GM23248 (cell line): ENCODE data around the gene GLT1D1. TPM values are rescaled to one million over a fixed set of nuclear protein-coding genes. Genes with fewer than 3 reads are reported as not detected.

Experiments used
- DNase-seq: peaks from one replicate; pipeline ENCODE4 v3.0.0-alpha.2; 2015
- H2AFZ ChIP-seq: fragments of 200-600 bp; sonication (generic); 2 replicates; pipeline ENCODE4 v1.6.1; 2016; ENCODE audit warnings: antibody characterized with exemption
- H3F3A ChIP-seq: fragments of 200-600 bp; sonication (generic); 2 replicates; pipeline ENCODE4 v1.6.1; 2016; ENCODE audit warnings: mild to moderate bottlenecking, antibody characterized with exemption, mixed run types; ENCODE audit not compliant: insufficient read depth
- H3K27ac ChIP-seq: fragments of 200-600 bp; sonication (generic); 2 replicates; pipeline ENCODE4 v1.5.1; 2016; ENCODE audit warnings: mild to moderate bottlenecking
- H3K27me3 ChIP-seq: fragments of 200-600 bp; sonication (generic); replicated peaks from 2 replicates; pipeline ENCODE4 v1.6.1; 2016; ENCODE audit warnings: mild to moderate bottlenecking; ENCODE audit not compliant: insufficient read depth
- H3K36me3 ChIP-seq: fragments of 200-600 bp; sonication (generic); 2 replicates; pipeline ENCODE4 v1.6.1; 2016; ENCODE audit warnings: low read depth, mild to moderate bottlenecking
- H3K4me1 ChIP-seq: fragments of 200-600 bp; sonication (generic); 2 replicates; pipeline ENCODE4 v1.6.1; 2016; ENCODE audit warnings: mild to moderate bottlenecking; ENCODE audit not compliant: insufficient read depth
- H3K4me2 ChIP-seq: fragments of 200-600 bp; sonication (generic); one replicate; pipeline ENCODE4 v1.6.1; 2016; ENCODE audit warnings: mild to moderate bottlenecking; ENCODE audit not compliant: unreplicated experiment
- H3K4me3 ChIP-seq: fragments of 200-600 bp; sonication (generic); 2 replicates; pipeline ENCODE4 v1.5.1; 2016; ENCODE audit warnings: mild to moderate bottlenecking
- H3K79me2 ChIP-seq: fragments of 200-600 bp; sonication (generic); 2 replicates; pipeline ENCODE4 v1.6.1; 2016; ENCODE audit warnings: mild to moderate bottlenecking; ENCODE audit not compliant: insufficient read depth
- H3K9ac ChIP-seq: fragments of 200-600 bp; sonication (generic); 2 replicates; pipeline ENCODE4 v1.6.1; 2016; ENCODE audit warnings: mild to moderate bottlenecking
- H3K9me2 ChIP-seq: fragments of 200-600 bp; sonication (generic); 2 replicates; pipeline ENCODE4 v1.6.1; 2016; ENCODE audit warnings: mixed run types, mild to moderate bottlenecking, moderate library complexity; ENCODE audit not compliant: insufficient read depth
- H3K9me3 ChIP-seq: fragments of 200-600 bp; sonication (generic); one replicate; pipeline ENCODE4 v1.6.1; 2017; ENCODE audit warnings: low read depth
- H4K20me1 ChIP-seq: fragments of 200-600 bp; sonication (generic); 2 replicates; pipeline ENCODE4 v1.6.0; 2016; ENCODE audit not compliant: insufficient read depth
- EZH2 ChIP-seq: fragments of 200-600 bp; sonication (generic); IDR thresholded peaks from 2 replicates; pipeline ENCODE4 v1.6.1; 2018; ENCODE audit warnings: antibody characterized with exemption, mild to moderate bottlenecking; ENCODE audit not compliant: insufficient read depth, poor library complexity, severe bottlenecking
- EZH2phosphoT487 ChIP-seq: fragments of 200-600 bp; sonication (generic); IDR thresholded peaks from 2 replicates; pipeline ENCODE4 v1.6.1; 2018; ENCODE audit warnings: antibody characterized with exemption, moderate library complexity, mild to moderate bottlenecking, low read depth; ENCODE audit not compliant: insufficient read depth
- WGBS, 2 experiments: methylation state at CpG; one replicate each; pipeline ENCODE4 v1.1.6; 2015 to 2017; ENCODE audit warnings: low lambda C conversion rate in 2 of 2, low coverage in 1 of 2; ENCODE audit errors: missing lambda C conversion rate in 2 of 2; 5-methylcytosine and 5-hydroxymethylcytosine counted together
- in situ Hi-C: fragments of 300-500 bp; cut with MboI; formaldehyde crosslinking; loops from 2 replicates; pipeline ENCODE4 v1.15.0; 2020
- polyA plus RNA-seq: library from polyadenylated mRNA; unstranded; fragments of >200 nt; fragmentation: Nextera tagmentation; extraction: Ambion mirVana; gene quantifications from 2 replicates; pipeline ENCODE4 v1.2.1, GENCODE V29; 2016
- total RNA-seq: library from RNA; depleted of rRNA; stranded (reverse); fragments of >200 nt; shearing (Covaris generic); gene quantifications from 2 replicates; pipeline ENCODE4 v1.2.3, GENCODE V29; 2014

The GLT1D1 gene
- total and polyA plus RNA-seq, 2 experiments from 2014 or later, result not detected

- no peak for TF ChIP-seq EZH2phosphoT487
- no peak for TF ChIP-seq EZH2
Measured at GRCh38 chr12:128992550-128992949, 139.3 kb downstream of the GLT1D1 start.

GRCh38 chr12:128994856-128995255 lies 141.6 kb downstream of the GLT1D1 start:
- Histone ChIP-seq H3F3A (no peaks in the 10 kb centered on the region), H3K27me3 (no peaks in the 10 kb centered on the region), H3K36me3 (no peaks in the 10 kb centered on the region), H3K9me3 (no peaks in the 10 kb centered on the region), H2AFZ (no peak overlapping the region), H3K27ac (no peak overlapping the region), H3K4me3 (no peak overlapping the region), H3K9ac (no peak overlapping the region), H4K20me1 (no peaks in the 10 kb centered on the region), H3K79me2 (no peaks in the 10 kb centered on the region), H3K4me1 (no peaks in the 10 kb centered on the region), H3K4me2 (no peak overlapping the region), H3K9me2 (no peaks in the 10 kb centered on the region)
- WGBS, 2 experiments, result 17 to 30% methylated on average over 2 of the region's 2 CpGs
- no peak for DNase-seq
- no peak for TF ChIP-seq EZH2
- no peak for TF ChIP-seq EZH2phosphoT487
- in situ Hi-C loops, result no loop called here

More at GRCh38 chr12:128992550-128992949, 139.3 kb downstream of the GLT1D1 start:
- no peak overlapping the region for H3K9ac ChIP-seq
- in situ Hi-C loops, result no loop called here
- no peak overlapping the region for H3K4me3 ChIP-seq
- no peaks in the 10 kb centered on the region for H3K79me2 ChIP-seq
- no peak overlapping the region for H3K4me2 ChIP-seq
- WGBS, 2 experiments, result 25 to 28% methylated on average over 9 of the region's 9 CpGs
- no peak overlapping the region for H2AFZ ChIP-seq
- H3K9me3 ChIP-seq, result no peaks in the 10 kb centered on the region
- H3K4me1 ChIP-seq, result no peaks in the 10 kb centered on the region
- H3K27ac ChIP-seq, result no peak overlapping the region
- no peaks in the 10 kb centered on the region for H3F3A ChIP-seq
- no peak for DNase-seq
- no peaks in the 10 kb centered on the region for H4K20me1 ChIP-seq
- H3K9me2 ChIP-seq, result no peaks in the 10 kb centered on the region
- H3K36me3 ChIP-seq, result no peaks in the 10 kb centered on the region
- no peaks in the 10 kb centered on the region for H3K27me3 ChIP-seq

GRCh38 chr12:128995619-128996018 lies 142.3 kb downstream of the GLT1D1 start:
- H3K9me3 ChIP-seq, result no peaks in the 10 kb centered on the region
- WGBS, 2 experiments, result 30 to 34% methylated on average over 8 of the region's 8 CpGs
- no peaks in the 10 kb centered on the region for H4K20me1 ChIP-seq
- H2AFZ ChIP-seq, result no peak overlapping the region
- in situ Hi-C loops, result no loop called here
- H3F3A ChIP-seq, result no peaks in the 10 kb centered on the region
- no peaks in the 10 kb centered on the region for H3K9me2 ChIP-seq
- H3K4me1 ChIP-seq, result no peaks in the 10 kb centered on the region
- no peak overlapping the region for H3K9ac ChIP-seq
- no peak for DNase-seq
- TF ChIP-seq EZH2 (no peak), EZH2phosphoT487 (no peak)
- no peak overlapping the region for H3K27ac ChIP-seq
- H3K36me3 ChIP-seq, result no peaks in the 10 kb centered on the region
- no peaks in the 10 kb centered on the region for H3K27me3 ChIP-seq
- no peak overlapping the region for H3K4me3 ChIP-seq
- no peak overlapping the region for H3K4me2 ChIP-seq
- H3K79me2 ChIP-seq, result no peaks in the 10 kb centered on the region

- H3K4me3 ChIP-seq, result no peak overlapping the region
- no peaks in the 10 kb centered on the region for H4K20me1 ChIP-seq
- no peaks in the 10 kb centered on the region for H3F3A ChIP-seq
- no peak overlapping the region for H2AFZ ChIP-seq
- 40% methylated on average over 6 of the region's 6 CpGs for WGBS, 2 experiments
- no peak overlapping the region for H3K9ac ChIP-seq
- H3K9me3 ChIP-seq, result no peaks in the 10 kb centered on the region
- no peaks in the 10 kb centered on the region for H3K27me3 ChIP-seq
- H3K36me3 ChIP-seq, result no peaks in the 10 kb centered on the region
- TF ChIP-seq EZH2phosphoT487, result no peak
- TF ChIP-seq EZH2, result no peak
- H3K79me2 ChIP-seq, result no peaks in the 10 kb centered on the region
- no peaks in the 10 kb centered on the region for H3K4me1 ChIP-seq
- H3K4me2 ChIP-seq, result no peak overlapping the region
- in situ Hi-C loops, result no loop called here
- H3K27ac ChIP-seq, result no peak overlapping the region
- DNase-seq, result no peak
- no peaks in the 10 kb centered on the region for H3K9me2 ChIP-seq
Measured at GRCh38 chr12:129001826-129002225, 148.5 kb downstream of the GLT1D1 start.

- WGBS, 2 experiments, result 41 to 43% methylated on average over 8 of the region's 8 CpGs
Measured at GRCh38 chr12:129002427-129002826, 149.1 kb downstream of the GLT1D1 start.

More at GRCh38 chr12:129002427-129002826, 149.1 kb downstream of the GLT1D1 start:
- no peaks in the 10 kb centered on the region for H3F3A ChIP-seq
- in situ Hi-C loops, result no loop called here
- no peak overlapping the region for H2AFZ ChIP-seq
- no peaks in the 10 kb centered on the region for H3K79me2 ChIP-seq
- no peak overlapping the region for H3K4me2 ChIP-seq
- no peak for DNase-seq
- H3K27ac ChIP-seq, result no peak overlapping the region
- TF ChIP-seq EZH2phosphoT487 (no peak), EZH2 (no peak)
- no peak overlapping the region for H3K9ac ChIP-seq
- no peaks in the 10 kb centered on the region for H3K4me1 ChIP-seq
- H3K27me3 ChIP-seq, result no peaks in the 10 kb centered on the region
- no peaks in the 10 kb centered on the region for H4K20me1 ChIP-seq
- H3K36me3 ChIP-seq, result no peaks in the 10 kb centered on the region
- no peak overlapping the region for H3K4me3 ChIP-seq
- no peaks in the 10 kb centered on the region for H3K9me3 ChIP-seq
- no peaks in the 10 kb centered on the region for H3K9me2 ChIP-seq
